Measurements from ENCODE around the gene LPP. TPM values are rescaled to one million over a fixed set of nuclear protein-coding genes. Genes with fewer than 3 reads are reported as not detected.

LPP gene
- total RNA-seq, 6 experiments from 2014 or later: 84.1 to 121 (median 102) TPM

GRCh38 chr3:188299708-188300107, 145.8 kb downstream of the LPP start:
- H3K27me3 Mint-ChIP-seq (ENCODE audit: insufficient read depth): no peaks in the 10 kb centered on the region
- H3K36me3 Mint-ChIP-seq (ENCODE audit: low read depth): peaks cover 23% of the 10 kb centered on the region
- TF ChIP-seq, protein P1, sequence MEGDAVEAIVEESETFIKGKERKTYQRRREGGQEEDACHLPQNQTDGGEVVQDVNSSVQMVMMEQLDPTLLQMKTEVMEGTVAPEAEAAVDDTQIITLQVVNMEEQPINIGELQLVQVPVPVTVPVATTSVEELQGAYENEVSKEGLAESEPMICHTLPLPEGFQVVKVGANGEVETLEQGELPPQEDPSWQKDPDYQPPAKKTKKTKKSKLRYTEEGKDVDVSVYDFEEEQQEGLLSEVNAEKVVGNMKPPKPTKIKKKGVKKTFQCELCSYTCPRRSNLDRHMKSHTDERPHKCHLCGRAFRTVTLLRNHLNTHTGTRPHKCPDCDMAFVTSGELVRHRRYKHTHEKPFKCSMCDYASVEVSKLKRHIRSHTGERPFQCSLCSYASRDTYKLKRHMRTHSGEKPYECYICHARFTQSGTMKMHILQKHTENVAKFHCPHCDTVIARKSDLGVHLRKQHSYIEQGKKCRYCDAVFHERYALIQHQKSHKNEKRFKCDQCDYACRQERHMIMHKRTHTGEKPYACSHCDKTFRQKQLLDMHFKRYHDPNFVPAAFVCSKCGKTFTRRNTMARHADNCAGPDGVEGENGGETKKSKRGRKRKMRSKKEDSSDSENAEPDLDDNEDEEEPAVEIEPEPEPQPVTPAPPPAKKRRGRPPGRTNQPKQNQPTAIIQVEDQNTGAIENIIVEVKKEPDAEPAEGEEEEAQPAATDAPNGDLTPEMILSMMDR (IDR thresholded peaks at IDR 0.05): no peak
- H3K27ac Mint-ChIP-seq: no peak overlapping the region
- DNase-seq: no peak
- H3K4me1 Mint-ChIP-seq (ENCODE audit: low read depth): peaks cover 60% of the 10 kb centered on the region
- no peak overlapping the region for H3K4me3 Mint-ChIP-seq
- H3K9me3 Mint-ChIP-seq: no peaks in the 10 kb centered on the region

- TF ChIP-seq, protein P1 (IDR thresholded peaks at IDR 0.05): no peak
- DNase-seq: no peak
- Mint-ChIP-seq H3K36me3 (ENCODE audit: low read depth) (peaks cover 23% of the 10 kb centered on the region), H3K27ac (no peak overlapping the region), H3K9me3 (no peaks in the 10 kb centered on the region), H3K27me3 (ENCODE audit: insufficient read depth) (no peaks in the 10 kb centered on the region), H3K4me3 (no peak overlapping the region), H3K4me1 (ENCODE audit: low read depth) (peaks cover 46% of the 10 kb centered on the region)
Observed at GRCh38 chr3:188301147-188301546, 147.2 kb downstream of the LPP start.

DNA sequence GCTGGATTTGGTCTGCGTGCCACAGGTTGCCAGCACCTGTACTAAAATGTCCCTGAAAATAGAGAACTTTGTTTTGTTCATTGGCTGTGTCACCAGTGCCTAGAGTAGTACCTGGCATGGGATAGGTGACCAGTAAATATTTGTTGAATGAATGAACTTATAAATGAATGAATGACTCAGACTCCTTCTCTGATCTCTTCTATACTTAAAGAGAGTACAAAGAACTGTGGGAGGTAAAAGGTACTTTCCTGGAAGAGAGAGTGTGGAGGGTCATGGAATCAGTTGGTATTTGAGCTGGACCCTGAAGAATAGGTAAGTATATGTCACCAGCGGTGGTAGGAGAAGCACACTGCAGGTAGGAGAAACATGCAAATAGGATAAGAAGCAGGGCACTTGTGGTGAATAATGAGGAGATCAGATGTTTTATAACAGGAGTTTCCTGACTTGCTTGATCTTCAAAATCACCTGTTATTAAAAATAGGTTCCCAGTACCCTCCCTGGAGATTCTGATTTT, 149.4 kb downstream of the LPP start:
- Mint-ChIP-seq H3K27me3 (ENCODE audit: insufficient read depth) (no peaks in the 10 kb centered on the region), H3K9me3 (no peaks in the 10 kb centered on the region), H3K4me3 (no peak overlapping the region), H3K27ac (no peak overlapping the region), H3K4me1 (ENCODE audit: low read depth) (peaks cover 31% of the 10 kb centered on the region), H3K36me3 (ENCODE audit: low read depth) (peaks cover 23% of the 10 kb centered on the region)
- DNase-seq: no peak
- TF ChIP-seq, protein P1 (IDR thresholded peaks at IDR 0.05): no peak

GRCh38 chr3:188303823-188304222, 149.9 kb downstream of the LPP start:
- Mint-ChIP-seq H3K27me3 (ENCODE audit: insufficient read depth) (no peaks in the 10 kb centered on the region), H3K4me3 (no peak overlapping the region), H3K27ac (no peak overlapping the region), H3K9me3 (no peaks in the 10 kb centered on the region), H3K36me3 (ENCODE audit: low read depth) (peaks cover 21% of the 10 kb centered on the region), H3K4me1 (ENCODE audit: low read depth) (peaks cover 27% of the 10 kb centered on the region)
- DNase-seq: no peak
- TF ChIP-seq, protein P1 (IDR thresholded peaks at IDR 0.05): no peak

GRCh38 chr3:188304501-188304900, 150.5 kb downstream of the LPP start:
- DNase-seq: no peak
- peaks cover 14% of the 10 kb centered on the region for H3K36me3 Mint-ChIP-seq (ENCODE audit: low read depth)
- TF ChIP-seq, protein P1 (IDR thresholded peaks at IDR 0.05): no peak
- H3K27ac Mint-ChIP-seq: no peak overlapping the region
- no peaks in the 10 kb centered on the region for H3K9me3 Mint-ChIP-seq
- H3K27me3 Mint-ChIP-seq (ENCODE audit: insufficient read depth): no peaks in the 10 kb centered on the region; the same call in 1 of the 2 replicates
- peaks cover 23% of the 10 kb centered on the region for H3K4me1 Mint-ChIP-seq (ENCODE audit: low read depth)
- H3K4me3 Mint-ChIP-seq: no peak overlapping the region

- Mint-ChIP-seq H3K9me3 (no peaks in the 10 kb centered on the region), H3K4me1 (ENCODE audit: low read depth) (peaks cover 26% of the 10 kb centered on the region), H3K36me3 (ENCODE audit: low read depth) (peaks cover 13% of the 10 kb centered on the region), H3K27me3 (ENCODE audit: insufficient read depth) (no peaks in the 10 kb centered on the region; the same call in 1 of the 2 replicates), H3K27ac (no peak overlapping the region), H3K4me3 (no peak overlapping the region)
- no peak for DNase-seq
- TF ChIP-seq, protein P1 (IDR thresholded peaks at IDR 0.05): no peak
Observed at GRCh38 chr3:188305220-188305619, 151.3 kb downstream of the LPP start.

All from HFFc6 (cell line).